HCT116 (cell line): ENCODE measurements around the gene CHST11. TPM values are rescaled to one million over a fixed set of nuclear protein-coding genes. Genes with fewer than 3 reads are reported as not detected.

ENCODE experiments used
- ATAC-seq: fragments of 200-7000 bp; cut with Tn5 transposase; 2 replicates; pipeline ENCODE4 v1.9.1; 2020; ENCODE audit warnings: mild to moderate bottlenecking, moderate library complexity
- BruUV-seq: library from RNA; stranded (reverse); fragments of 400-500 nt; replicated peaks from 2 replicates; lab custom pipeline; 2021; lab: Mats Ljungman, UMichigan
- CTCF ChIA-PET: fragments of 300-600 bp; sonication (Branson Sonifier 250); formaldehyde crosslinking; loops from one replicate; lab custom pipeline; 2021; ENCODE audit warnings: antibody characterized with exemption; lab: Charles Lee
- POLR2A ChIA-PET: fragments of 300-600, 350-600 bp; sonication (Branson Sonifier 250); formaldehyde crosslinking; loops from one replicate; lab custom pipeline; 2021; ENCODE audit warnings: antibody characterized with exemption; lab: Charles Lee
- RAD21 ChIA-PET, 2 experiments: fragments of 300-600 bp; sonication (Branson Sonifier 250); formaldehyde crosslinking; loops; one replicate each; lab custom pipeline; 2023; ENCODE audit warnings: low total read pairs in 2 of 2; ENCODE audit not compliant: uncharacterized antibody in 2 of 2, unreplicated experiment in 2 of 2, low non-redundant PET in 1 of 2; lab: Charles Lee
- DNase-seq: peaks from one replicate; pipeline ENCODE4 v3.0.0-alpha.2; 2010; ENCODE audit warnings: low read depth, low spot score
- H2AFZ ChIP-seq: fragments of 200-600 bp; shearing (Covaris generic), sonication (generic); 2 replicates; pipeline ENCODE4 v1.6.1; 2017; ENCODE audit warnings: low read depth, mixed run types, mixed read lengths, antibody characterized with exemption, low read length; ENCODE audit not compliant: poor library complexity, severe bottlenecking
- H3K27ac ChIP-seq: 2 replicates; pipeline ENCODE4 v1.5.1; 2012; ENCODE audit warnings: low read depth, low read length
- H3K27me3 ChIP-seq: fragments of 200-600 bp; sonication (generic); 2 replicates; pipeline ENCODE4 v1.6.1; 2016; ENCODE audit warnings: mixed run types, low read length, mixed read lengths; ENCODE audit not compliant: insufficient read depth
- H3K36me3 ChIP-seq, 2 experiments: fragments of 200-500 bp in 1 of 2; fragments of 200-600 bp in 1 of 2; sonication (Bioruptor generic) in 1 of 2; sonication (generic) in 1 of 2; 2 replicates each; pipeline versions ENCODE4 v1.5.1 to v1.6.1; 2014 to 2016; ENCODE audit warnings: low read length in 2 of 2, inconsistent platforms in 1 of 2, mixed read lengths in 1 of 2, mixed run types in 1 of 2; ENCODE audit not compliant: insufficient read depth in 2 of 2, control insufficient read depth in 1 of 2
- H3K4me1 ChIP-seq, 2 experiments: fragments of 200-600 bp in 1 of 2; sonication (generic) in 1 of 2; 2 replicates each; pipeline versions ENCODE4 v1.5.1 to v1.6.1; 2012 to 2017; ENCODE audit warnings: low read length in 2 of 2, inconsistent platforms in 1 of 2, mild to moderate bottlenecking in 1 of 2, mixed read lengths in 1 of 2, mixed run types in 1 of 2, moderate library complexity in 1 of 2; ENCODE audit not compliant: insufficient read depth in 2 of 2, control insufficient read depth in 1 of 2
- H3K4me2 ChIP-seq: fragments of 200-600 bp; sonication (generic); 2 replicates; pipeline ENCODE4 v1.6.1; 2017; ENCODE audit warnings: mixed run types, low read length, mixed read lengths
- H3K4me3 ChIP-seq, 2 experiments: fragments of 200-600 bp in 1 of 2; sonication (generic) in 1 of 2; replicated peaks in 1 of 2; 2 replicates each; pipeline ENCODE4 v1.5.1; 2011 to 2016; ENCODE audit warnings: low read length in 2 of 2, control low read depth in 1 of 2, low read depth in 1 of 2, mild to moderate bottlenecking in 1 of 2, mixed read lengths in 1 of 2, mixed run types in 1 of 2
- H3K79me2 ChIP-seq: fragments of 200-600 bp; sonication (generic); 2 replicates; pipeline ENCODE4 v1.6.1; 2017; ENCODE audit warnings: mild to moderate bottlenecking, mixed run types, low read length, moderate library complexity, mixed read lengths; ENCODE audit not compliant: insufficient read depth
- H3K9ac ChIP-seq: fragments of 200-600 bp; sonication (generic); 2 replicates; pipeline ENCODE4 v1.6.1; 2016; ENCODE audit warnings: low read length, mixed read lengths
- H3K9me2 ChIP-seq: fragments of 200-600 bp; sonication (generic), shearing (Covaris generic); 2 replicates; pipeline ENCODE4 v1.6.1; 2017; ENCODE audit warnings: mixed run types, mild to moderate bottlenecking, moderate library complexity; ENCODE audit not compliant: insufficient read depth
- H3K9me3 ChIP-seq, 2 experiments: fragments of 200-500 bp in 1 of 2; fragments of 200-600 bp in 1 of 2; sonication (Bioruptor generic) in 1 of 2; sonication (generic) in 1 of 2; 2 replicates each; pipeline ENCODE4 v1.6.1; 2014 to 2017; ENCODE audit warnings: low read length in 2 of 2, mixed read lengths in 2 of 2, inconsistent platforms in 1 of 2, low read depth in 1 of 2, mild to moderate bottlenecking in 1 of 2, mixed run types in 1 of 2, moderate library complexity in 1 of 2; ENCODE audit not compliant: control insufficient read depth in 1 of 2, insufficient read depth in 1 of 2
- H4K20me1 ChIP-seq: fragments of 200-600 bp; sonication (generic), shearing (Covaris generic); 2 replicates; pipeline ENCODE4 v1.6.1; 2017; ENCODE audit warnings: mixed run types, mild to moderate bottlenecking, moderate library complexity; ENCODE audit not compliant: insufficient read depth
- ATF3 ChIP-seq: IDR thresholded peaks from 2 replicates; pipeline ENCODE4 v1.6.1; 2012
- CBX3 ChIP-seq: IDR thresholded peaks from 2 replicates; pipeline ENCODE4 v1.6.1; 2012; ENCODE audit warnings: low read depth
- ELF1 ChIP-seq: IDR thresholded peaks from 2 replicates; pipeline ENCODE4 v1.6.1; 2012; ENCODE audit warnings: low read depth, borderline replicate concordance
- FOSL1 ChIP-seq: IDR thresholded peaks from 2 replicates; pipeline ENCODE4 v1.6.1; 2012; ENCODE audit warnings: low read depth
- RAD21 ChIP-seq: IDR thresholded peaks from 2 replicates; pipeline ENCODE4 v1.6.1; 2012; ENCODE audit warnings: low read depth, mild to moderate bottlenecking
- REST ChIP-seq: IDR thresholded peaks from 2 replicates; pipeline ENCODE4 v1.6.1; 2012; ENCODE audit warnings: low read depth
- SIN3A ChIP-seq: IDR thresholded peaks from 2 replicates; pipeline ENCODE4 v1.6.1; 2012; ENCODE audit warnings: low read depth
- SP1 ChIP-seq: IDR thresholded peaks from 2 replicates; pipeline ENCODE4 v1.6.1; 2012; ENCODE audit warnings: low read depth
- TCF7L2 ChIP-seq: IDR thresholded peaks from 2 replicates; pipeline ENCODE4 v1.7.0; 2011; ENCODE audit warnings: borderline replicate concordance, inconsistent platforms; ENCODE audit not compliant: insufficient read depth, insufficient read length; ENCODE audit errors: extremely low read depth
- YY1 ChIP-seq: IDR thresholded peaks from 2 replicates; pipeline ENCODE4 v1.6.1; 2011; ENCODE audit warnings: low read length, low read depth, moderate library complexity, mild to moderate bottlenecking; ENCODE audit not compliant: insufficient replicate concordance; ENCODE audit errors: extremely low read depth
- ZFX ChIP-seq: fragments of 450-650 bp; IDR thresholded peaks from 2 replicates; pipeline ENCODE4 v1.6.1; 2017
- ZNF274 ChIP-seq: fragments of 200-500 bp; sonication (Bioruptor generic); IDR thresholded peaks from 2 replicates; pipeline ENCODE4 v1.6.1; 2014; ENCODE audit warnings: mild to moderate bottlenecking, low read depth, low read length, inconsistent platforms
- intact Hi-C: fragments of 100-400 bp; cut with micrococcal nuclease; formaldehyde crosslinking; loops from 2 replicates; pipeline ENCODE4 v1.10.0; 2022
- total RNA-seq: library from RNA; stranded (reverse); gene quantifications from one replicate; pipeline ENCODE4 v1.2.1, GENCODE V29; 2021; ENCODE audit not compliant: unreplicated experiment

The CHST11 gene
- total RNA-seq, 1 experiment from 2014 or later, result 10.1 TPM

- RAD21 ChIA-PET, result no interaction called here
- no peak overlapping the region for H3K27ac ChIP-seq
- no peaks in the 10 kb centered on the region for H3K79me2 ChIP-seq
- no peaks in the 10 kb centered on the region for H3K9me2 ChIP-seq
- intact Hi-C loops, result no loop called here
- no TSS peak for BruUV-seq
- H3K9ac ChIP-seq, result no peak overlapping the region
- no peaks in the 10 kb centered on the region for H3K27me3 ChIP-seq
- peaks cover 3 to 25% of the 10 kb centered on the region in 2 experiments for H3K4me1 ChIP-seq
- no peak for DNase-seq
- CTCF ChIA-PET, result interaction anchor here (0.8 kb wide), 1 partner anchor 412 kb away, joined by 3 read pairs; no protein-coding TSS in a partner anchor
- POLR2A ChIA-PET, result no interaction called here
- no peaks in the 10 kb centered on the region for H3K36me3 ChIP-seq
- no peak overlapping the region for H3K4me3 ChIP-seq
- no peaks in the 10 kb centered on the region for H4K20me1 ChIP-seq
- H3K4me2 ChIP-seq, result no peak overlapping the region
- ATAC-seq, result no peak
- H3K9me3 ChIP-seq, result no peaks in the 10 kb centered on the region
- TF ChIP-seq RAD21, result no peak
- no peak for TF ChIP-seq ATF3
- TF ChIP-seq SP1, result no peak
- no peak for TF ChIP-seq ZNF274
- no peak for TF ChIP-seq FOSL1
- no peak for TF ChIP-seq ELF1
- TF ChIP-seq CBX3, result no peak
- no peak for TF ChIP-seq YY1
- TF ChIP-seq REST, result no peak
- no peak for TF ChIP-seq SIN3A
- no peak for TF ChIP-seq TCF7L2
- TF ChIP-seq ZFX, result no peak
- TF ChIP-seq, all 23 proteins: peak for 0
- H2AFZ ChIP-seq, result no peak overlapping the region
These were observed 337.2 kb downstream of the CHST11 start for GRCh38 chr12:104793968-104794367.
